ENCODE measurements around the gene RGPD8.

DNA sequence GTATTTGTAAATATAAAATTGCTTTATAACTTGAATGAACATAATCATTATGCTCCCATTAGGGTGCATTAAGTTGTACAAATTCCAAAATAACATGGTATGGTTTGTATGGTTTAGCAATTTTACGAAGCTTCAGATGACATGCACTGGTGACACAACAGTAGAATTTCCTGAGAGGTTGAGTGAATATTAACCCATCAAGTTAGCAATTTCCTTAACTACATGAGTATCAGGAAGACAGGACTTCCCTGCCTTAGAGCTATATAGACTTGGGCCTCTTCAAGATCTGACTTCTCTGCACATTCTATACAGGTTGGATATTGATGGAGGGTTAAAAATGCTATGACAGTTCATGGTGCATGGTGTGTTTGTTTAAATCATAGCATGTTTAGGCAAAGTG lies 97.8 kb downstream of the RGPD8 start:
- no peak for TF ChIP-seq EZH2 (IDR thresholded peaks at IDR 0.05; ENCODE audit: borderline replicate concordance, low read length)
- TF ChIP-seq, protein P1, sequence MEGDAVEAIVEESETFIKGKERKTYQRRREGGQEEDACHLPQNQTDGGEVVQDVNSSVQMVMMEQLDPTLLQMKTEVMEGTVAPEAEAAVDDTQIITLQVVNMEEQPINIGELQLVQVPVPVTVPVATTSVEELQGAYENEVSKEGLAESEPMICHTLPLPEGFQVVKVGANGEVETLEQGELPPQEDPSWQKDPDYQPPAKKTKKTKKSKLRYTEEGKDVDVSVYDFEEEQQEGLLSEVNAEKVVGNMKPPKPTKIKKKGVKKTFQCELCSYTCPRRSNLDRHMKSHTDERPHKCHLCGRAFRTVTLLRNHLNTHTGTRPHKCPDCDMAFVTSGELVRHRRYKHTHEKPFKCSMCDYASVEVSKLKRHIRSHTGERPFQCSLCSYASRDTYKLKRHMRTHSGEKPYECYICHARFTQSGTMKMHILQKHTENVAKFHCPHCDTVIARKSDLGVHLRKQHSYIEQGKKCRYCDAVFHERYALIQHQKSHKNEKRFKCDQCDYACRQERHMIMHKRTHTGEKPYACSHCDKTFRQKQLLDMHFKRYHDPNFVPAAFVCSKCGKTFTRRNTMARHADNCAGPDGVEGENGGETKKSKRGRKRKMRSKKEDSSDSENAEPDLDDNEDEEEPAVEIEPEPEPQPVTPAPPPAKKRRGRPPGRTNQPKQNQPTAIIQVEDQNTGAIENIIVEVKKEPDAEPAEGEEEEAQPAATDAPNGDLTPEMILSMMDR (conservative IDR thresholded peaks at IDR 0.05 in 1 of 2, IDR thresholded peaks at IDR 0.05 in 1 of 2; ENCODE audit: extremely low read depth in 1 of 2, insufficient read depth in 1 of 2, low read depth in 1 of 2, low read length in 2 of 2) = no peak

Measured in mammary epithelial cell (primary cell).